HUES6 (cell line): ENCODE data around the gene UBE2G1.
A peak's percentile ranks its signal among the peaks of the same experiment; 100 is the strongest.

Experiments used
- H3K27ac ChIP-seq: 2 replicates; pipeline ENCODE4 v1.7.0; 2013; ENCODE audit warnings: low read depth, mild to moderate bottlenecking, low read length, inconsistent platforms
- H3K27me3 ChIP-seq: 2 replicates; pipeline ENCODE4 v1.6.1; 2013; ENCODE audit warnings: low read length; ENCODE audit not compliant: control insufficient read depth, insufficient read depth
- H3K36me3 ChIP-seq: 2 replicates; pipeline ENCODE4 v1.6.1; 2013; ENCODE audit warnings: low read length; ENCODE audit not compliant: control insufficient read depth, insufficient read depth
- H3K4me1 ChIP-seq: 2 replicates; pipeline ENCODE4 v1.6.1; 2013; ENCODE audit warnings: low read length; ENCODE audit not compliant: control insufficient read depth, insufficient read depth
- H3K4me3 ChIP-seq: 2 replicates; pipeline ENCODE4 v1.5.1; 2013; ENCODE audit warnings: low read depth, low read length
- H3K9ac ChIP-seq: one replicate; pipeline ENCODE4 v1.6.1; 2013; ENCODE audit warnings: mild to moderate bottlenecking, low read length
- H3K9me3 ChIP-seq: 2 replicates; pipeline ENCODE4 v1.6.1; 2013; ENCODE audit warnings: low read depth, low read length; ENCODE audit not compliant: control insufficient read depth, insufficient read depth

Gene UBE2G1

GRCh38 chr17:4366327-4367063 lies at the start of gene UBE2G1:
Gene UBE2G1 (minus strand): TSS chr17:4366675. CDS start chr17:4366316, 359 bp downstream.
- peak within 1 kb of the TSS; percentile 97 for H3K27ac ChIP-seq
- H3K4me3 ChIP-seq, result peak within 1 kb of the TSS; percentile 59
- no peaks in the 10 kb centered on the region for H3K9me3 ChIP-seq
- peak within 1 kb of the TSS; percentile 97 for H3K9ac ChIP-seq
- H3K27me3 ChIP-seq, result no peaks in the 10 kb centered on the region
- peaks cover 15% of the 10 kb centered on the region for H3K36me3 ChIP-seq
- H3K4me1 ChIP-seq, result peaks cover 7% of the 10 kb centered on the region

GRCh38 chr17:4412933-4413831 lies 46.7 kb upstream of the UBE2G1 start:
- no peaks in the 10 kb centered on the region for H3K9me3 ChIP-seq
- H3K36me3 ChIP-seq, result no peaks in the 10 kb centered on the region
- H3K4me3 ChIP-seq, result no peak overlapping the region
- no peak overlapping the region for H3K27ac ChIP-seq
- H3K27me3 ChIP-seq, result no peaks in the 10 kb centered on the region
- H3K9ac ChIP-seq, result no peak overlapping the region
- H3K4me1 ChIP-seq, result peaks cover 5% of the 10 kb centered on the region; the same call in 1 of the 2 replicates

- Histone ChIP-seq H3K4me3 (no peak overlapping the region), H3K4me1 (peaks cover 9% of the 10 kb centered on the region; the same call in 1 of the 2 replicates), H3K9ac (no peak overlapping the region), H3K27ac (no peak overlapping the region), H3K36me3 (no peaks in the 10 kb centered on the region), H3K9me3 (no peaks in the 10 kb centered on the region), H3K27me3 (no peaks in the 10 kb centered on the region)
Measured at GRCh38 chr17:4411201-4411600, 44.7 kb upstream of the UBE2G1 start.

- Histone ChIP-seq H3K4me1 (peaks cover 16% of the 10 kb centered on the region; the same call in 1 of the 2 replicates), H3K27me3 (no peaks in the 10 kb centered on the region), H3K9me3 (no peaks in the 10 kb centered on the region), H3K9ac (no peak overlapping the region), H3K36me3 (no peaks in the 10 kb centered on the region), H3K4me3 (no peak overlapping the region), H3K27ac (no peak overlapping the region)
Measured at GRCh38 chr17:4409659-4410058, 43.2 kb upstream of the UBE2G1 start.

GRCh38 chr17:4407851-4408250 lies 41.4 kb upstream of the UBE2G1 start:
- Histone ChIP-seq H3K27ac (no peak overlapping the region), H3K9ac (no peak overlapping the region), H3K36me3 (no peaks in the 10 kb centered on the region), H3K4me3 (no peak overlapping the region), H3K27me3 (no peaks in the 10 kb centered on the region), H3K9me3 (no peaks in the 10 kb centered on the region), H3K4me1 (peaks cover 14% of the 10 kb centered on the region; the same call in 1 of the 2 replicates)

GRCh38 chr17:4407216-4407615 lies 40.7 kb upstream of the UBE2G1 start:
- H3K4me3 ChIP-seq, result no peak overlapping the region
- no peak overlapping the region for H3K27ac ChIP-seq
- no peaks in the 10 kb centered on the region for H3K9me3 ChIP-seq
- no peaks in the 10 kb centered on the region for H3K36me3 ChIP-seq
- H3K9ac ChIP-seq, result no peak overlapping the region
- peaks cover 12% of the 10 kb centered on the region; the same call in 1 of the 2 replicates for H3K4me1 ChIP-seq
- H3K27me3 ChIP-seq, result no peaks in the 10 kb centered on the region

- H3K9ac ChIP-seq, result no peak overlapping the region
- no peaks in the 10 kb centered on the region for H3K27me3 ChIP-seq
- H3K9me3 ChIP-seq, result no peaks in the 10 kb centered on the region
- no peaks in the 10 kb centered on the region for H3K36me3 ChIP-seq
- no peak overlapping the region for H3K4me3 ChIP-seq
- peaks cover 12% of the 10 kb centered on the region; the same call in 1 of the 2 replicates for H3K4me1 ChIP-seq
- H3K27ac ChIP-seq, result no peak overlapping the region
Measured at GRCh38 chr17:4406386-4406785, 39.9 kb upstream of the UBE2G1 start.

GRCh38 chr17:4405699-4406098 lies 39.2 kb upstream of the UBE2G1 start:
- H3K9ac ChIP-seq, result no peak overlapping the region
- no peaks in the 10 kb centered on the region for H3K9me3 ChIP-seq
- H3K27ac ChIP-seq, result no peak overlapping the region
- H3K36me3 ChIP-seq, result no peaks in the 10 kb centered on the region
- H3K4me3 ChIP-seq, result no peak overlapping the region
- H3K4me1 ChIP-seq, result peaks cover 12% of the 10 kb centered on the region; the same call in 1 of the 2 replicates
- no peaks in the 10 kb centered on the region for H3K27me3 ChIP-seq

- Histone ChIP-seq H3K36me3 (no peaks in the 10 kb centered on the region), H3K27ac (no peak overlapping the region), H3K9ac (no peak overlapping the region), H3K4me1 (peaks cover 12% of the 10 kb centered on the region; the same call in 1 of the 2 replicates), H3K9me3 (no peaks in the 10 kb centered on the region), H3K27me3 (no peaks in the 10 kb centered on the region), H3K4me3 (no peak overlapping the region)
Measured at GRCh38 chr17:4405038-4405669, 38.7 kb upstream of the UBE2G1 start.

- Histone ChIP-seq H3K27me3 (no peaks in the 10 kb centered on the region), H3K9me3 (peaks cover 5% of the 10 kb centered on the region; the same call in 1 of the 2 replicates), H3K4me1 (peaks cover 21% of the 10 kb centered on the region), H3K9ac (no peak overlapping the region), H3K4me3 (no peak overlapping the region), H3K36me3 (no peaks in the 10 kb centered on the region), H3K27ac (no peak overlapping the region; the same call in 1 of the 2 replicates)
Measured at GRCh38 chr17:4397840-4398239, 31.4 kb upstream of the UBE2G1 start.
